Breast epithelium (tissue), 4 donors: ENCODE measurements around the gene MAPKAP1. TPM values are rescaled to one million over a fixed set of nuclear protein-coding genes. Genes with fewer than 3 reads are reported as not detected.

Source experiments
- DNase-seq, 2 donors: peaks; one replicate each; pipeline ENCODE4 v3.0.0-alpha.2; 2019; ENCODE audit warnings: low spot score in 2 of 2
- H3K27ac ChIP-seq, 2 donors: fragments of 200-600 bp; sonication (generic) in 1 of 2; one replicate each; pipeline ENCODE4 v1.5.1; 2016 to 2019; ENCODE audit warnings: mild to moderate bottlenecking in 1 of 2
- H3K27me3 ChIP-seq, 2 donors: fragments of 200-600 bp; sonication (generic) in 1 of 2; one replicate each; pipeline versions ENCODE4 v1.5.1 to v1.6.0; 2017 to 2019; ENCODE audit warnings: control low read depth in 1 of 2, mild to moderate bottlenecking in 1 of 2
- H3K36me3 ChIP-seq: fragments of 200-600 bp; one replicate; pipeline ENCODE4 v1.5.1; 2019
- H3K4me1 ChIP-seq, 2 donors: fragments of 200-600 bp; sonication (generic); one replicate each; pipeline ENCODE4 v1.5.1; 2016 to 2019; ENCODE audit warnings: control low read depth in 1 of 2
- H3K4me3 ChIP-seq, 3 donors: fragments of 200-600 bp; sonication (generic); 1 replicate in 2 of 3; 2 replicates in 1 of 3; pipeline ENCODE4 v1.5.1; 2016 to 2019; ENCODE audit warnings: mild to moderate bottlenecking in 3 of 3, moderate library complexity in 2 of 3
- H3K9me3 ChIP-seq, 2 donors: fragments of 200-600 bp; sonication (generic) in 1 of 2; one replicate each; pipeline ENCODE4 v1.5.1; 2016 to 2019; ENCODE audit warnings: control low read depth in 1 of 2
- POLR2A ChIP-seq: fragments of 450-650 bp; IDR thresholded peaks from one replicate; pipeline ENCODE4 v1.6.1; 2016; ENCODE audit warnings: antibody characterized with exemption, mild to moderate bottlenecking, moderate library complexity
- POLR2AphosphoS5 ChIP-seq, 3 donors: sonication (generic); formaldehyde crosslinking; IDR thresholded peaks; one replicate each; pipeline ENCODE4 v1.6.1; 2017; ENCODE audit warnings: antibody characterized with exemption in 3 of 3
- intact Hi-C: fragments of 100-400 bp; cut with DNase I; formaldehyde crosslinking; loops from one replicate; pipeline ENCODE4 v1.15.1; 2023; ENCODE audit warnings: low total_unique reads
- total RNA-seq, 3 donors: library from RNA; depleted of rRNA; stranded (reverse); fragments of >200 nt; gene quantifications; one replicate each; pipeline ENCODE4 v1.1.0, GENCODE V29; 2016
- TF ChIP-seq, protein P1 (sequence below), 3 donors: fragments of 450-650 bp; IDR thresholded peaks; one replicate each; pipeline ENCODE4 v1.5.1; 2016 to 2017; ENCODE audit warnings: antibody characterized with exemption in 3 of 3, mild to moderate bottlenecking in 3 of 3, moderate library complexity in 3 of 3

MAPKAP1 gene
- total RNA-seq, 3 donors from 2014 or later: 61.3 to 81.9 (median 78.6) TPM

DNA sequence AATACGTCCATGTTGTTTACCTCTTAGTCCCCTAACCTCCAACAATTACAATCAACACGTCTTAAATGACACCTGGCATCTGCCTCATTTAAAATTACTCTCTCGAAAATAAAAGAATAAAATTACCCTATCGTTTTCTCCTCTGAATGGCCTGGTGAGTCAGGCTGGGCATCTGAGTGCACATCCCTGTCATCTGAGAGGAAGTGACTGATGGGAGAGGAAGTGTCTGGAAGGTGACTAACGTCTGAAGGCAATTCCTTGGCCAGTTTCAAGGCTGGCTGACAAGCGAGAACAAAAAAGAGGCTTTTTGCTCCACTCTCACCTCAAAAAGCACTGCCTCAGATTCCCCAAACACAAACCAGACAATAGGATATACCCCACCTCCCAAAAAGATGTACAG is 57.7 kb downstream of the MAPKAP1 start:
- intact Hi-C loops: no loop called here
- Histone ChIP-seq H3K27ac (no peak overlapping the region), H3K4me1 (no peaks in the 10 kb centered on the region), H3K27me3 (no peaks in the 10 kb centered on the region), H3K36me3 (no peaks in the 10 kb centered on the region), H3K9me3 (no peaks in the 10 kb centered on the region), H3K4me3 (no peak overlapping the region)
- TF ChIP-seq, protein P1, sequence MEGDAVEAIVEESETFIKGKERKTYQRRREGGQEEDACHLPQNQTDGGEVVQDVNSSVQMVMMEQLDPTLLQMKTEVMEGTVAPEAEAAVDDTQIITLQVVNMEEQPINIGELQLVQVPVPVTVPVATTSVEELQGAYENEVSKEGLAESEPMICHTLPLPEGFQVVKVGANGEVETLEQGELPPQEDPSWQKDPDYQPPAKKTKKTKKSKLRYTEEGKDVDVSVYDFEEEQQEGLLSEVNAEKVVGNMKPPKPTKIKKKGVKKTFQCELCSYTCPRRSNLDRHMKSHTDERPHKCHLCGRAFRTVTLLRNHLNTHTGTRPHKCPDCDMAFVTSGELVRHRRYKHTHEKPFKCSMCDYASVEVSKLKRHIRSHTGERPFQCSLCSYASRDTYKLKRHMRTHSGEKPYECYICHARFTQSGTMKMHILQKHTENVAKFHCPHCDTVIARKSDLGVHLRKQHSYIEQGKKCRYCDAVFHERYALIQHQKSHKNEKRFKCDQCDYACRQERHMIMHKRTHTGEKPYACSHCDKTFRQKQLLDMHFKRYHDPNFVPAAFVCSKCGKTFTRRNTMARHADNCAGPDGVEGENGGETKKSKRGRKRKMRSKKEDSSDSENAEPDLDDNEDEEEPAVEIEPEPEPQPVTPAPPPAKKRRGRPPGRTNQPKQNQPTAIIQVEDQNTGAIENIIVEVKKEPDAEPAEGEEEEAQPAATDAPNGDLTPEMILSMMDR (IDR thresholded peaks at IDR 0.05): no peak
- no peak for TF ChIP-seq POLR2AphosphoS5 (IDR thresholded peaks at IDR 0.05)
- TF ChIP-seq POLR2A: no peak
- no peak for DNase-seq

DNA sequence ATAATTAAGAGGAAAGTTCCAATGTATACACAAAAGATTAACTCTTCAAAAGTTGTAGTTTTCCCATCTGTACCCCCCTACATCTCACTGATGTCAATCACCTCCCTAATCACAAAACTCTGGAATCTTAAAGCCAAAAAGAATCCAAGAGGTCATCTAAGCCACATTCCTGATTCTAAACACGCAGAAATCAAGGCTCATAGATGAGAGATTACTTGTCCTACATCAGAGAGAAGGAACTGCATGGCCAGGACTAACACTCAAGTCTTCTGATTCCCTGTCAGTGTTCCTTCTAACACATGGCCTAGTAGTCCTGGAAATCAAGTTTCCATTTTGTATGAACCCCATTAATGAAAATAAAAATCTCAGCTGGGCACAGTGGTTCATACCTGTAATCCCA is 58.7 kb downstream of the MAPKAP1 start:
- DNase-seq: no peak
- H3K4me1 ChIP-seq: no peaks in the 10 kb centered on the region
- no peak overlapping the region for H3K27ac ChIP-seq
- no peaks in the 10 kb centered on the region for H3K27me3 ChIP-seq
- H3K9me3 ChIP-seq: no peaks in the 10 kb centered on the region
- TF ChIP-seq POLR2A: no peak
- TF ChIP-seq, protein P1 (IDR thresholded peaks at IDR 0.05): no peak
- no peak for TF ChIP-seq POLR2AphosphoS5 (IDR thresholded peaks at IDR 0.05)
- no peaks in the 10 kb centered on the region for H3K36me3 ChIP-seq
- H3K4me3 ChIP-seq: no peak overlapping the region
- intact Hi-C loops: no loop called here

GRCh38 chr9:125646621-125647100 is 60.3 kb downstream of the MAPKAP1 start:
- Histone ChIP-seq H3K9me3 (no peaks in the 10 kb centered on the region), H3K4me3 (no peak overlapping the region), H3K27ac (no peak overlapping the region), H3K36me3 (no peaks in the 10 kb centered on the region), H3K4me1 (no peaks in the 10 kb centered on the region), H3K27me3 (no peaks in the 10 kb centered on the region)
- intact Hi-C loops: no loop called here
- DNase-seq: no peak
- TF ChIP-seq, protein P1 (IDR thresholded peaks at IDR 0.05): no peak
- TF ChIP-seq POLR2AphosphoS5 (IDR thresholded peaks at IDR 0.05) (no peak), POLR2A (no peak)

DNA sequence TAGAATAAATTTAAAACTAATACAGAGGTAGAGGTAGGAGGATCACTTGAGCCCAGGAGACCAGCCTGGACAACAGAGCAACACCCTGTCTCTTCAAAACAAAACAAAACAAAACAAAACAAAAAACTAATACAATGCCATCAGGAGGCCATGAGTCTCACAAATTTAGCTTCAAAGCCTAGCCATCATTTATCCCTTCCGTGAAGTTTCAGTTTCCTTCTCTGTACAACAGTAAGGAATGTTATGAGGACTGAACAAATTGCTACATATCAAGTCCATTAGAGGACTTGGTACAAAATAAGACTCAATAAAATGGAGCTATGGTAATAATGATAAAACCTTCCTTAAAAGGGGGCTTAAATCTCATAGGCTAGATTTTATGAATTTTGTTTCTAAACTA is 60.8 kb downstream of the MAPKAP1 start:
- Histone ChIP-seq H3K9me3 (no peaks in the 10 kb centered on the region), H3K36me3 (no peaks in the 10 kb centered on the region), H3K27ac (no peak overlapping the region), H3K4me1 (no peaks in the 10 kb centered on the region), H3K27me3 (no peaks in the 10 kb centered on the region), H3K4me3 (no peak overlapping the region)
- intact Hi-C loops: no loop called here
- DNase-seq: no peak
- TF ChIP-seq POLR2AphosphoS5 (IDR thresholded peaks at IDR 0.05): no peak
- no peak for TF ChIP-seq POLR2A
- TF ChIP-seq, protein P1 (IDR thresholded peaks at IDR 0.05): no peak

DNA sequence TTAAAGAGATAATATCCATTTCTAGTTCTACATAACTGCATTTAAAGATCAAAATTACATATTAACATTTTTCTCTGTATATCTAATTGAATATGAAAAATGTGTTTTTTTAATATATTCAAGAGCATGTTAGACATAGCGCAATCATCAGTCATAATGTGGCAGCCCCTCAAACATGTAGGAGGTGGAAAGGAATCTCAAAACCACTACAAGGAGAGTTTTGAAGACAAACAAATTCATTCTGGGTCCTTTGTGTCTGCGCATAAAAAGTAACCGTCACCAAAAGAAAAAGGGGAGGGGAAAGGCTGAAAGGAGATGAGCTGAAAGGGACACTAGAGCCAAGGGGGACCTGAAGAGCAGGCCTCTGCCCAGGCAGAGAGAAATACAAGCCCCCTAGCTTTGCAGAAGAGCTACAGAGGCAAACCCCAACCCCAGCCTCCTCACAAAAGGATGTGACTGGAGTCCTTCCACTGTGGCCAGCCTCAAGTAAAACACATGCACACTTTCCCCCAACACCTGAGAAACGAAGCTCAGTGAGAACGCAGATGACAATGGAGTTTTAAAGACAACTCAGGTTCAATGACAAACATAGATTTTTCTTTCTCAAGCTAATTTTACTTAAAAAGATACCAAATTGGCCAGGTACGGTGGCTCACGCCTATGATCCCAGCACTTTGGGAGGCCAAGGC is 62.0 kb downstream of the MAPKAP1 start:
- Histone ChIP-seq H3K4me1 (no peaks in the 10 kb centered on the region), H3K36me3 (no peaks in the 10 kb centered on the region), H3K9me3 (no peaks in the 10 kb centered on the region), H3K4me3 (no peak overlapping the region), H3K27ac (no peak overlapping the region), H3K27me3 (no peaks in the 10 kb centered on the region)
- TF ChIP-seq POLR2AphosphoS5 (IDR thresholded peaks at IDR 0.05): no peak
- no peak for TF ChIP-seq POLR2A
- TF ChIP-seq, protein P1 (IDR thresholded peaks at IDR 0.05): no peak
- no peak for DNase-seq
- intact Hi-C loops: no loop called here
